ENCODE measurements around the gene ARID5B.

- TF ChIP-seq POLR2A (IDR thresholded peaks at IDR 0.05; ENCODE audit: low read length), result no peak
- TF ChIP-seq GATA1 (IDR thresholded peaks at IDR 0.05; ENCODE audit: low read depth, low read length), result no peak
Observed at GRCh38 chr10:62056219-62056618, 154.7 kb downstream of the ARID5B start.
